ENCODE measurements around the gene CBX5.
"Not testable (repeated sequence)": the region's sequence is repeated elsewhere in the genome, so short reads cannot be mapped to it uniquely, and the experiment has no call there.

CBX5 gene

DNA sequence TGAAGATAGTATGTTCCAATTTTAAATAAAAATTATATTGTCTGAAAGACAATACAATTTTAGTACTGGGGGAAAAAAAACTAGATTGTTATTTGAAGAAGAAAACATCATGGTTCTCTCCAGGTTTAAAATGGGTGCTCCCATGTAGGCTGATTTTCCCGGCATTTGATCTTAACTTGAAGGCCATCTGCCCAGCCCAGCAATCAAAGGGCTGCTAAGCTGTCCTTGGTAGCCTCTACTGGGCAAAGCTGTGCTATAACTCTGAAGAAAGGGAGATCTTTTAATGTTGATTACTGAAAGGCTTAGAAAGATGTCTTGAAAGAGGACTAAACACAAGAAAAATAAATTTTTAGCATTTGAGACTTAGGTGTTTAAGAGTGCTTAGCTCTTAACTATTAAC lies 41.4 kb downstream of the CBX5 start:
- DNase-seq (ENCODE audit: low spot score): no peak
- TF ChIP-seq, protein P1, sequence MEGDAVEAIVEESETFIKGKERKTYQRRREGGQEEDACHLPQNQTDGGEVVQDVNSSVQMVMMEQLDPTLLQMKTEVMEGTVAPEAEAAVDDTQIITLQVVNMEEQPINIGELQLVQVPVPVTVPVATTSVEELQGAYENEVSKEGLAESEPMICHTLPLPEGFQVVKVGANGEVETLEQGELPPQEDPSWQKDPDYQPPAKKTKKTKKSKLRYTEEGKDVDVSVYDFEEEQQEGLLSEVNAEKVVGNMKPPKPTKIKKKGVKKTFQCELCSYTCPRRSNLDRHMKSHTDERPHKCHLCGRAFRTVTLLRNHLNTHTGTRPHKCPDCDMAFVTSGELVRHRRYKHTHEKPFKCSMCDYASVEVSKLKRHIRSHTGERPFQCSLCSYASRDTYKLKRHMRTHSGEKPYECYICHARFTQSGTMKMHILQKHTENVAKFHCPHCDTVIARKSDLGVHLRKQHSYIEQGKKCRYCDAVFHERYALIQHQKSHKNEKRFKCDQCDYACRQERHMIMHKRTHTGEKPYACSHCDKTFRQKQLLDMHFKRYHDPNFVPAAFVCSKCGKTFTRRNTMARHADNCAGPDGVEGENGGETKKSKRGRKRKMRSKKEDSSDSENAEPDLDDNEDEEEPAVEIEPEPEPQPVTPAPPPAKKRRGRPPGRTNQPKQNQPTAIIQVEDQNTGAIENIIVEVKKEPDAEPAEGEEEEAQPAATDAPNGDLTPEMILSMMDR (IDR thresholded peaks at IDR 0.05; ENCODE audit: extremely low read depth, missing control alignments): no peak

DNA sequence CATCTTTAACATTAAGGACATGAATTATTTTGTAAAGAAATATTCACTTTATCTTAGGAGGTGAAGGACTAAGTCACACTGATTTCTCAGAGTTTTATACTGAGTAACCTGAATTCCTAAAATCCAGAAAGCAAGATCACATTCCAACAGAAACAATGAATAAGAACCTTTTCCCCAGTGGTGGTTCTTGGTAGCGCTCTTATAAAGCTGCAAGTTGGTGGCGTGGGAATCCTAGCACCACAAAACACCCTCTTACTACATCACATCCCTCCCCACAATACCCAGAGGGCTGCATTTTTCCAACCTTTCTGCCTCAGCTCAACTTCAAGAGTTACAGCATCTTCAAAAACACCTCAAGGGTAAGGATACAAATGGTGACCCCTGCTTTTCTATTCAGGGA lies 47.1 kb downstream of the CBX5 start:
- TF ChIP-seq, protein P1 (IDR thresholded peaks at IDR 0.05; ENCODE audit: extremely low read depth, missing control alignments): no peak
- DNase-seq (ENCODE audit: low spot score): no peak

DNA sequence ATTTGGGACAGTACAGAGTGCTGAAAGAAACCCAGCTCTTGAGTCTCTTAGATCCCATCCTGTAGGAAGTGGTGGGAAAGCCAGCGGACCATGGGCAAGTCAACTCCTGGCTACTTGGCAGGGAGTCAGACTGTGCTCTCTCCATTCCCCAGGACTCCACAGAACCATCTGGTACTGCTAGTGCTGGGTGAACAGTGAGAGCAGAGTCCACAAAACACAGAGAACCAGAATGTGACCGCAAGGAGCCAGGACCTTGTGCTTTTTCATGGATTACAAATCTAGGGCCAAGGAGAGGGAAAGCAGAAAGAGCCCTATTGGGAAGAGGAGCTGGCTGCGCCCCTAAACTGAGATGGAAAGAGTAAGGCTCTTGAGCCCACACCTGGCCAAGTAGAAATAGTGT lies 48.7 kb downstream of the CBX5 start:
- DNase-seq (ENCODE audit: low spot score): not testable (repeated sequence)

DNA sequence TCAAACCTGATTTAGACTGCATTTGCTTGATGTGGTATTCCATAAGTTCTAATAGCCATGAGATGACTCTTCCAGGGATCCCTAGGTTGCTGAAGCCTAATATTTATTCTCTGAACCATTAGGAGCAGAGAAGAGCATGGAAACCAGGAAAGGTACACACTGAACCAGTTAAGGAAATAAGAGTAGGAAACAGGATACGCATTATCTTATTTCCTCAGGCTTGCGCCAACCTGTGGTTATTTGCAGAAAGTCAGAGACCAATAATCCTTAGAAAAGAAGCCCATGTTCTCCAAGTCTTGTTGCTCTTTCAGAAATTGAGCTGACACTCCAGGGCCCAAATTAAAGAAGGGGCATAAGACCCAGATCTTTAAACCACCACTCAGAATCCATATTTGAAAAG lies 49.4 kb downstream of the CBX5 start:
- TF ChIP-seq, protein P1 (IDR thresholded peaks at IDR 0.05; ENCODE audit: extremely low read depth, missing control alignments): no peak
- DNase-seq (ENCODE audit: low spot score): no peak

DNA sequence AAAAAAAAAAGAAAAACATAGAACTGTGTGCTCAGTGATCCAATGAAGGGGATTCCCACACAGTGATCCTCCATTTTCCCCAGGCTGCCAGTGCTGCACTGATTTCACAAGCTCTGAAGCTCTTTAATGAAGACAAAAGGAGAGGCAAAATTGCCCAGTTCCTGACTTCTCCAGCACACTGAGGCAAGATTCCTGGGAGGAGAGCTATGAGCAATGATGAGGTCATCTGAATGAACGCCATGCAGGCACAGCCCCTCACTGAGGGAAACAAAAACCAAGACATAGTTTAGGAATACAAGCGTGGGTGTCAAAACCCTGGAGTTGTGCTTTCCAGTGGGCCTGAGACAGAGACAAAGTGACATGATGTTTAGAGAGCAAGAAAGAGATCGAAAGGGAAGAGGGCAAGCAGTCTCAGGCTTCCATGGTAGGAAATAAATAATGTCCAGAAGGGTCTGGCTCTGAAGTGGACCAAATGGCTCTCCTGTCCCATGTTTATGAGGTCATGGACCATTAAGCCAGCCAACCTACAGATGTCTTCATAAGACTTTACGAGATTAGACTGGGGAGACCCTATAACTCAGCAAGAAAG lies 50.2 kb downstream of the CBX5 start:
- DNase-seq (ENCODE audit: low spot score): no peak
- TF ChIP-seq, protein P1 (IDR thresholded peaks at IDR 0.05; ENCODE audit: extremely low read depth, missing control alignments): no peak

GRCh38 chr12:54228471-54228870 lies 51.5 kb downstream of the CBX5 start:
- no peak for DNase-seq (ENCODE audit: low spot score)
- TF ChIP-seq, protein P1 (IDR thresholded peaks at IDR 0.05; ENCODE audit: extremely low read depth, missing control alignments): no peak

DNA sequence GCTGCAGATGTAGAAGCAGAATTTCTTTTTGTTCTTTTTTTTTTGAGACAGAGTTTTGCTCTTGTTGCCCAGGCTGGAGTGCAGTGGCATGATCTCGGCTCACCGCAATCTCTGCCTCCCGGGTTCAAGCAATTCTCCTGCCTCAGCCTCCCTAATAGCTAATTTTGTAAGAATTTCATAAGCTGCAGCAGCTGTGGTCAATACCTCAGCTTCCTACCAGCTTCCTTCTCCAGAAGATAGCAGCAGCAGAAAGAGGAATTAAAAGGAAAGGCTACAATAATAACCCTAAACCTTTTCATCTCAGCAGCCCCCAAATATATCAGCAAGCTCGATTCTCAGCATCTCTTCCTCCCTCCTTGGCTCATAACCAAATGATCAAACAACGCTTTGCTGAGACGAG lies 52.0 kb downstream of the CBX5 start:
- DNase-seq (ENCODE audit: low spot score): not testable (repeated sequence)

- DNase-seq (ENCODE audit: low spot score): no peak
- TF ChIP-seq, protein P1 (IDR thresholded peaks at IDR 0.05; ENCODE audit: extremely low read depth, missing control alignments): no peak
Measured at GRCh38 chr12:54227376-54227775, 52.5 kb downstream of the CBX5 start.

Data from GM20000 (cell line).